22Rv1 (cell line): ENCODE data around the gene KAT7.

Experiments used
- H3K27ac ChIP-seq: fragments of 450-650 bp; 2 replicates; pipeline ENCODE4 v1.5.1; 2017
- CTCF ChIP-seq: fragments of 450-650 bp; IDR thresholded peaks from 2 replicates; pipeline ENCODE4 v1.5.1; 2017; ENCODE audit warnings: mild to moderate bottlenecking
- ZFX ChIP-seq: fragments of 450-650 bp; IDR thresholded peaks from 2 replicates; pipeline ENCODE4 v1.6.1; 2017; ENCODE audit warnings: antibody characterized with exemption, borderline replicate concordance

Gene KAT7

DNA sequence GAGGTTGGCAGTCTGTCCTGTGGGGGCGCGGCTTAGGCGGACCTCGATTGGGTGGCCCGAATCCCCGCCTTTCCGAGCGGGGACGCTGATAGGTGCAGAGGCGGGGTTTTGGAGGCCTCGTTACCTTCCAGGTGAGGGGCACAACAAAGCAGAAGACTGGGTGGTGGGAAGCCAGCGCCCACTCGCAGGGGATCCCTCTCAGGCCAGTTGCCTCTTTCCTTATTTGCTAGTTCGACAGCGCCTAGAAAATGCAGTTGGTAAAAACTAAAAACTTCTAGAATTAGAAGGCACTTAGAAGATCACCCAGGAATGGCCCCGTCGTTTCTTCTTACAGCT is 730 bp downstream of the KAT7 start:
- TF ChIP-seq ZFX, result no peak
- TF ChIP-seq CTCF, result no peak
- no peak overlapping the region for H3K27ac ChIP-seq

DNA sequence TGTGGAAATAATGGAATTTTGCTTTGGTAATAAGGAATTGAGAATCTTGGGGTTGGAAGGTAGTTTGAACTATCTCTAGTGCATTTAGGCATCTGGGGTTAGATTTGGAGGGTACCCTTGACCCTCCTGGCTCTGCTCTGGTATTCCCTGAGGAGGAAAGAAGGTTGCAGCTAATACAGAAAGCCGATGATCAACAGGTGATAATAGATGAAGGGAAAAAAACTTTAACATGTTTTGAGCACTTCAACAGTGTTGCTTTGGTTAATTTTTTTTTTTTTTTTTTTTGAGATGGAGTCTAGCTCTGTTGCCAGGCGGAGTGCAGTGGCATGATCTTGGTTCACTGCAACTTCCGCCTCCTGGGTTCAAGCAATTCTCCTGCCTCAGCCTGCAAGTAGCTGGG is 4.8 kb downstream of the KAT7 start:
- TF ChIP-seq ZFX, result no peak
- TF ChIP-seq CTCF, result no peak
- no peak overlapping the region for H3K27ac ChIP-seq

GRCh38 chr17:49795372-49795771 is 6.9 kb downstream of the KAT7 start:
- TF ChIP-seq ZFX (no peak), CTCF (no peak)
- no peak overlapping the region for H3K27ac ChIP-seq

- TF ChIP-seq ZFX (no peak), CTCF (no peak)
- H3K27ac ChIP-seq, result no peak overlapping the region
These were observed 9.7 kb downstream of the KAT7 start for GRCh38 chr17:49798182-49798581.

DNA sequence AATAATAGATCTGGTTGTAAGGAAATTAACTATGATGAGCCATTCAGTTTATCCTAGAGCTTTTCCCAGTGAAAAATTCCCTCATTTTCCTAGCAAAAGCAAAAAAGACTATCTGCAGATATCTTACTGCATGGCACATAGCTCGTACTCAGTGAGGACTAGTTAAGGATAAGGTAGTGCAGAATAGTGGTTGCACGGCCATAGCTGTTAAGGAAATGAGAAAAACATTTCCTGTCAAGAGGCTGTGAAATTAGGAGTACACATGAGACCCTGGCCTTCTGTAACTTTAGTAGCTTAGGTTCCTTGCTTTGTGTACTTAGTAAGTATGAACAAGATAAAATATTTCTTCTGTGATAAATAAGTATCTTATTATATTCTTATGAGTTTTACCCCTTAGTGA is 10.3 kb downstream of the KAT7 start:
- TF ChIP-seq ZFX (no peak), CTCF (no peak)
- H3K27ac ChIP-seq, result no peak overlapping the region

DNA sequence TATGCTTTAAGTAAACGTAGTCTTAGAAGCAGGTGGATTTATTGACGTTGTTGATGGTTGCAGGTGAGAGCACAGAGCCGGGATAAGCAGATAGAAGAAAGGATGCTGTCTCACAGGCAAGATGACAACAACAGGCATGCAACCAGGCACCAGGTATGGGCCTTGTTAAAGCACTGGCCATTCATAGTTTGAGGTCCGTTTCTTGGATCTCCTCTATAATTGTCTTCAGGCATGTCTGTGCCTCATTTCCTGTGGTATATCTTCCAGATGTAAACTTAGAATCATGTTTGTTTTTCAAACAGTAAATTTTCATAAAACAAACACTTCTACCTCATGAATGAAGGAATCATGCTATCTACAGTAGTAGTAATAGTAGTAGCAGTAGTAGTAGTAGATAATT is 20.6 kb downstream of the KAT7 start:
- H3K27ac ChIP-seq, result no peak overlapping the region
- TF ChIP-seq ZFX (no peak), CTCF (no peak)

GRCh38 chr17:49814781-49815529 is 26.5 kb downstream of the KAT7 start:
- no peak overlapping the region for H3K27ac ChIP-seq
- TF ChIP-seq CTCF (no peak), ZFX (no peak)
